VCaP (cell line): ENCODE results near the gene DBNDD2.
A peak's percentile ranks its signal among the peaks of the same experiment; 100 is the strongest.

ENCODE experiments used
- H3K27ac ChIP-seq: fragments of 450-650 bp; 2 replicates; pipeline ENCODE4 v1.5.1; 2017
- CTCF ChIP-seq: fragments of 450-650 bp; conservative IDR thresholded peaks from 2 replicates; pipeline ENCODE4 v1.5.1; 2017; ENCODE audit warnings: mild to moderate bottlenecking, moderate library complexity

The DBNDD2 gene

GRCh38 chr20:45429618-45430017 is 21.5 kb downstream of the DBNDD2 start:
- no peak overlapping the region for H3K27ac ChIP-seq
- no peak for TF ChIP-seq CTCF

GRCh38 chr20:45432294-45432693 is 24.2 kb downstream of the DBNDD2 start:
- TF ChIP-seq CTCF: no peak
- H3K27ac ChIP-seq: no peak overlapping the region

- H3K27ac ChIP-seq: no peak overlapping the region
These were observed 25.2 kb downstream of the DBNDD2 start for GRCh38 chr20:45433316-45433715.

GRCh38 chr20:45433976-45434375 is 25.9 kb downstream of the DBNDD2 start:
- no peak for TF ChIP-seq CTCF
- H3K27ac ChIP-seq: no peak overlapping the region

More at GRCh38 chr20:45433316-45433715, 25.2 kb downstream of the DBNDD2 start:
- TF ChIP-seq CTCF: no peak

- peak overlapping the region; percentile 67 for H3K27ac ChIP-seq
- peak; percentile 98 for TF ChIP-seq CTCF
These were observed 28.8 kb downstream of the DBNDD2 start for GRCh38 chr20:45436732-45437485.

- H3K27ac ChIP-seq: no peak overlapping the region
- TF ChIP-seq CTCF: no peak
These were observed 32.3 kb downstream of the DBNDD2 start for GRCh38 chr20:45440424-45440823.

- no peak overlapping the region for H3K27ac ChIP-seq
- no peak for TF ChIP-seq CTCF
These were observed 33.0 kb downstream of the DBNDD2 start for GRCh38 chr20:45440891-45441685.
